HUES6 (cell line): Measurements from ENCODE around the gene NRSN1.

Experiments
- H3K27ac ChIP-seq: 2 replicates; pipeline ENCODE4 v1.7.0; 2013; ENCODE audit warnings: low read depth, mild to moderate bottlenecking, low read length, inconsistent platforms
- H3K27me3 ChIP-seq: 2 replicates; pipeline ENCODE4 v1.6.1; 2013; ENCODE audit warnings: low read length; ENCODE audit not compliant: control insufficient read depth, insufficient read depth
- H3K36me3 ChIP-seq: 2 replicates; pipeline ENCODE4 v1.6.1; 2013; ENCODE audit warnings: low read length; ENCODE audit not compliant: control insufficient read depth, insufficient read depth
- H3K4me1 ChIP-seq: 2 replicates; pipeline ENCODE4 v1.6.1; 2013; ENCODE audit warnings: low read length; ENCODE audit not compliant: control insufficient read depth, insufficient read depth
- H3K4me3 ChIP-seq: 2 replicates; pipeline ENCODE4 v1.5.1; 2013; ENCODE audit warnings: low read depth, low read length
- H3K9ac ChIP-seq: one replicate; pipeline ENCODE4 v1.6.1; 2013; ENCODE audit warnings: mild to moderate bottlenecking, low read length
- H3K9me3 ChIP-seq: 2 replicates; pipeline ENCODE4 v1.6.1; 2013; ENCODE audit warnings: low read depth, low read length; ENCODE audit not compliant: control insufficient read depth, insufficient read depth

The NRSN1 gene

GRCh38 chr6:24106291-24106690 is 19.7 kb upstream of the NRSN1 start:
- no peak overlapping the region for H3K9ac ChIP-seq
- H3K4me3 ChIP-seq = no peak overlapping the region
- no peaks in the 10 kb centered on the region for H3K9me3 ChIP-seq
- no peak overlapping the region for H3K27ac ChIP-seq
- H3K36me3 ChIP-seq = no peaks in the 10 kb centered on the region
- peaks cover 23% of the 10 kb centered on the region; the same call in 1 of the 2 replicates for H3K27me3 ChIP-seq
- H3K4me1 ChIP-seq = no peaks in the 10 kb centered on the region

GRCh38 chr6:24107294-24107693 is 18.7 kb upstream of the NRSN1 start:
- Histone ChIP-seq H3K9ac (no peak overlapping the region), H3K4me3 (no peak overlapping the region), H3K9me3 (no peaks in the 10 kb centered on the region), H3K4me1 (no peaks in the 10 kb centered on the region), H3K36me3 (no peaks in the 10 kb centered on the region), H3K27ac (no peak overlapping the region), H3K27me3 (peaks cover 16% of the 10 kb centered on the region; the same call in 1 of the 2 replicates)

DNA sequence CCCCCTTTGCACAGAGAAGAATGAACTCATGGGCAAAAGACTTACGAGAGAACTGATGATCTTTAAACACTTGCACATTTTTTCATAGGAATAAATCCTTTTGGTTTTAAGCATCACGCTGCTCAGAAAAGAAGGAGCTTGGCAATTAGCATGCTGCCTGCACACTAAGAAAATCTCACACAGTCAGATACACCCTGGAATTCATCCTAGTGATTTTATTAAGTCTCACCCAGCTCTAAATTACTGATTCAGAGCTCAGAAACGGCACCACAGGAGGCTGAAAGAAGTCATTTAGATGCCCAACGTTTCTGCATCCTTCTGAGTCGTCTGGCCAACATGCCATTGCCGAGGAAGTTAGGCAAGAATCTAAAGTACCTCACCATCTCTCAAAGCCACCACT is 18.0 kb upstream of the NRSN1 start:
- H3K4me1 ChIP-seq = no peaks in the 10 kb centered on the region
- H3K27ac ChIP-seq = no peak overlapping the region
- no peaks in the 10 kb centered on the region for H3K9me3 ChIP-seq
- H3K36me3 ChIP-seq = no peaks in the 10 kb centered on the region
- H3K4me3 ChIP-seq = no peak overlapping the region
- H3K9ac ChIP-seq = no peak overlapping the region
- peaks cover 9% of the 10 kb centered on the region; the same call in 1 of the 2 replicates for H3K27me3 ChIP-seq

GRCh38 chr6:24110417-24110816 is 15.6 kb upstream of the NRSN1 start:
- Histone ChIP-seq H3K4me1 (no peaks in the 10 kb centered on the region), H3K27me3 (peaks cover 9% of the 10 kb centered on the region; the same call in 1 of the 2 replicates), H3K4me3 (no peak overlapping the region), H3K27ac (no peak overlapping the region), H3K9me3 (no peaks in the 10 kb centered on the region), H3K36me3 (no peaks in the 10 kb centered on the region), H3K9ac (no peak overlapping the region)

DNA sequence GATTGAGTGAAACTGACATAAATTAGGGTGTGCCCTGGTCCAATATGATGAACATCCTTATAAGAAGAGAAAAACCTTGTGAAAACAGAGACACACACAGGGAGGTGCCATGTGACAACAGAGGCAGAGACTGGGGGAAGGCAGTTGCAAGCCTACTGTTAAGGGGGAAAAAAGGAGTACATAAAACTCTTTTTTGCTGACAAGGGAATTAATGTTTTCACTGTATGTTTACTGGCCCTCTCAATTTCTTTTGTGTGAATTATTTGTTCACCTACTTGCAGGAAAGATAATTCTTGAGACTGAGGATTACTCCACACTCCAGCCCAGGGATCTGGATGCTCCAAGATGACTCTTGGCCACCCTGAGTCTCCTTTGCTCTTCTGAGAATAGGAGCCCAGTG is 12.1 kb upstream of the NRSN1 start:
- H3K27ac ChIP-seq = no peak overlapping the region
- H3K9me3 ChIP-seq = no peaks in the 10 kb centered on the region
- H3K4me3 ChIP-seq = no peak overlapping the region
- H3K27me3 ChIP-seq = peaks cover under 1% of the 10 kb centered on the region; the same call in 1 of the 2 replicates
- H3K4me1 ChIP-seq = no peaks in the 10 kb centered on the region
- H3K36me3 ChIP-seq = no peaks in the 10 kb centered on the region
- H3K9ac ChIP-seq = no peak overlapping the region

DNA sequence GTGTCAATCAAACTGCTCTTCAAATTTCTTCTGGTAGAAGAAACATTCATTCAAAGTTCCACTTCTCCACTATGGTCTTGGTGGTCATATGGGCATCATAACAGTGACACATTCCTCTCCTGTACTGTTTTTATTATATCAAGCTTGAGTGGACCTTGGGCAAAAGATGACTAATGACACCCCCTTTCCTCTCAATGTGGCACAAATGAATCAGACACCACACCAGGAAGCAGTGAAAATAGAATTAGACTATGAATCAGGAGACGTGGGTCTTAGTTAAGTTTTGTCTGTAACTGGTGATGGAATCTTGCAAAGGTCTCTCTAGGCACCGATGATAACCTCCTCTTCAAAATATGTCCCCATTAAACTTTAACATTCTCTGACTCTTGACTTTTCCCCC is 9.0 kb upstream of the NRSN1 start:
- Histone ChIP-seq H3K4me3 (no peak overlapping the region), H3K36me3 (no peaks in the 10 kb centered on the region), H3K9me3 (no peaks in the 10 kb centered on the region), H3K9ac (no peak overlapping the region), H3K4me1 (no peaks in the 10 kb centered on the region), H3K27ac (no peak overlapping the region), H3K27me3 (peaks cover under 1% of the 10 kb centered on the region; the same call in 1 of the 2 replicates)

GRCh38 chr6:24122139-24122538 is 3.9 kb upstream of the NRSN1 start:
- H3K36me3 ChIP-seq = no peaks in the 10 kb centered on the region
- peaks cover 6% of the 10 kb centered on the region; the same call in 1 of the 2 replicates for H3K4me1 ChIP-seq
- H3K27me3 ChIP-seq = peaks cover 14% of the 10 kb centered on the region; the same call in 1 of the 2 replicates
- H3K9ac ChIP-seq = no peak overlapping the region
- no peak overlapping the region for H3K27ac ChIP-seq
- no peaks in the 10 kb centered on the region for H3K9me3 ChIP-seq
- no peak overlapping the region for H3K4me3 ChIP-seq

DNA sequence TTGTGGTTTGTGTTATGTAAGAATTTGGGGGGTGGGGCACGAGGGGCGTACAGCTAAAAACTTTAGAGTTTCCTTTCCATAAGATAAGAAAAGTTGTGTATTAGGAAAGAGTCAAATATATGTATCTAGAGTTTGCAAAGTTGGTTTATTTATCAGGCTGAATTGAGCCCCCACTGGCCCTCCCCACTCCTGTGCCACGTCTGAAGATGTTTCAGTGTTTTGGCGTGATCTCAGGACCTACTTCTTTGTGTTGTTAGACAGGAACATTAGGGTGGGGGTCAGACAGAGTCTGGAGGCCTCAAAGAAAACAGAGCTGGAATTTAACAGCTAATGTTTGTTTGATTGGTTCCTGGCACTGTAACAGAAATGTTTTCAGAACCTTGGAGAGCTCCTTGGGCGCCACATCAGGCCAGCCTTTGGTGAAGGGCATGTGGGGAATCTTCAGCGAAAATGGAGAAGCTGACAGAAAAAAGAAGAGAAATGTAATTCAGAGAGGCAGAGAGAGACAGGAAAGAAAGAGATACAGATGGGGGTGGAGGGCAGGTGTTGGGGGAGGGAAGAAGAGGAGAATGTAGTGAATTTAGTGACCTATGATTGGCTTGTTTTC is 674 bp downstream of the NRSN1 start:
- Histone ChIP-seq H3K27me3 (peaks cover 24% of the 10 kb centered on the region; the same call in 1 of the 2 replicates), H3K9ac (no peak overlapping the region), H3K4me1 (peaks cover 6% of the 10 kb centered on the region; the same call in 1 of the 2 replicates), H3K4me3 (peak overlapping the region; percentile 76), H3K27ac (no peak overlapping the region), H3K9me3 (no peaks in the 10 kb centered on the region), H3K36me3 (no peaks in the 10 kb centered on the region)

DNA sequence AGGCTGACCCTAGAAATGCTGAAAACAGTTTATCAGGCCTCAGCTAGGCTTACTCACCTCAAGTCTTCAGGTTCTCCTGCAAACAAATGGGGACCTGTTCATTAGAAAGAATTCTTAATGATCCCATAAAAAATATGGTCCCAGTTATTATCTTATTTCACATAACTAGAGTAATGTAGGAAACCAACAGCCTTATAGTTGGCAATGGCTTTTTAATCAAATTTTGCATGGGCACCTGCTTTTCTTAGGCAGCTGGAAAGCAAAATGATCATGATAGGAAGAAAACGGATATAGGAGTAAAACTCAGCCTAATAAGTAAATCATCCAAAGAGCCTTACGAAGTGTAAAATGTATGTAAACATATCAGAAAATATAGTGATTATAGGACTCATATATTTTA is 1.3 kb downstream of the NRSN1 start:
- Histone ChIP-seq H3K27ac (no peak overlapping the region), H3K9ac (no peak overlapping the region), H3K4me3 (no peak overlapping the region), H3K36me3 (no peaks in the 10 kb centered on the region), H3K27me3 (peaks cover 20% of the 10 kb centered on the region; the same call in 1 of the 2 replicates), H3K4me1 (peaks cover 6% of the 10 kb centered on the region; the same call in 1 of the 2 replicates), H3K9me3 (no peaks in the 10 kb centered on the region)

GRCh38 chr6:24131751-24132150 is 5.7 kb downstream of the NRSN1 start:
- no peak overlapping the region for H3K27ac ChIP-seq
- peaks cover 14% of the 10 kb centered on the region; the same call in 1 of the 2 replicates for H3K27me3 ChIP-seq
- no peaks in the 10 kb centered on the region for H3K9me3 ChIP-seq
- no peak overlapping the region for H3K9ac ChIP-seq
- H3K36me3 ChIP-seq = no peaks in the 10 kb centered on the region
- no peak overlapping the region for H3K4me3 ChIP-seq
- no peaks in the 10 kb centered on the region for H3K4me1 ChIP-seq

DNA sequence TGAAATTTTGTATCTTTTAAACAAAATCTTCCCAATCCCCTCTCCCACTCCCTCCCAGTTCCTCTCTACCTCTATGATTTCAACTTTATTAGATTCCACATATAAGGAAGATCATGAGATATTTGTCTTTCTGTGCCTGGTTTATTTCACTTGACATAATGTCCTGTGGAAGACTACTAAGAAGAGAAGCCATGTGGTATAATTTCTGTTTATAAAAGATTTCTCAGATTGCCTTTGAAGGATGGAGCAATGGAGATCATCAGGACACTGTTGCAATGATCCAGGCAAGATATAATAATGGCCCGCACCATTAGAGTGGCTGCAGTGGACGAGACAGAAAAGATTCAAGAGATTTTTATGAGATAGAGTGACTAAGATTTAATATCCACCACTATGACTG is 13.1 kb downstream of the NRSN1 start:
- Histone ChIP-seq H3K27ac (no peak overlapping the region), H3K27me3 (peaks cover 7% of the 10 kb centered on the region; the same call in 1 of the 2 replicates), H3K9ac (no peak overlapping the region), H3K4me3 (no peak overlapping the region), H3K36me3 (no peaks in the 10 kb centered on the region), H3K4me1 (no peaks in the 10 kb centered on the region), H3K9me3 (no peaks in the 10 kb centered on the region)
